Measurements from ENCODE around the gene COMMD10.
"Not testable (repeated sequence)": the region's sequence is repeated elsewhere in the genome, so short reads cannot be mapped to it uniquely, and the experiment has no call there.

The COMMD10 gene

GRCh38 chr5:116097301-116097700 is 12.5 kb downstream of the COMMD10 start:
- no peak overlapping the region for H3K27ac ChIP-seq (ENCODE audit: low read depth, low read length)
- no peak overlapping the region for H3K4me3 ChIP-seq (ENCODE audit: low read depth, low read length)
- H3K4me1 ChIP-seq (ENCODE audit: control insufficient read depth, insufficient read depth, low read length), result no peaks in the 10 kb centered on the region
- no peaks in the 10 kb centered on the region for H3K27me3 ChIP-seq (ENCODE audit: control insufficient read depth, insufficient read depth, low read length)
- no peak overlapping the region for H3K9ac ChIP-seq (ENCODE audit: low read length)
- no peaks in the 10 kb centered on the region for H3K9me3 ChIP-seq (ENCODE audit: control insufficient read depth, insufficient read depth, low read depth, low read length)
- H3K36me3 ChIP-seq (ENCODE audit: control insufficient read depth, insufficient read depth, low read length), result peaks cover 40% of the 10 kb centered on the region

DNA sequence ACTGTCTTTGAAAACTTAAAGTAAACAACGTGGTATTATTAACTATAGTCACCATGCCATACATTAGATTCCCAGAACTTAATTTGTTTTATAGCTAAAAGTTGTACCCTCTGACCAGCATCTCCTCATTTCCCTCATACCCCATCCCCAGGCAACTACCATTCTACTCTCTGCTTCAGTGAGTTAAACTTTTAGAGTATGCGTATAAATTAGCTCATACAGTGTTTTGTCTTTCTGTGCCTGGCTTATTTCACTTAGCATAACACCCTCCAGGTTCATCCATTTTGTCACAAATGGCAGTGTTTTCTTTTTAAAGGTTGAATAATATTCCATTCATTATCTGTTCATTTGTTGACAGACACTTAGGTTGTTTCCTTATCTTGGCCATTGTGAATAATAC is 14.2 kb downstream of the COMMD10 start:
- Histone ChIP-seq H3K9me3 (ENCODE audit: control insufficient read depth, insufficient read depth, low read depth, low read length) (no peaks in the 10 kb centered on the region), H3K4me1 (ENCODE audit: control insufficient read depth, insufficient read depth, low read length) (no peaks in the 10 kb centered on the region), H3K27ac (ENCODE audit: low read depth, low read length) (no peak overlapping the region), H3K27me3 (ENCODE audit: control insufficient read depth, insufficient read depth, low read length) (no peaks in the 10 kb centered on the region), H3K4me3 (ENCODE audit: low read depth, low read length) (no peak overlapping the region), H3K36me3 (ENCODE audit: control insufficient read depth, insufficient read depth, low read length) (peaks cover 23% of the 10 kb centered on the region), H3K9ac (ENCODE audit: low read length) (no peak overlapping the region)

GRCh38 chr5:116104941-116105340 is 20.1 kb downstream of the COMMD10 start:
- not testable (repeated sequence) for H3K4me3 ChIP-seq (ENCODE audit: low read depth, low read length); H3K9ac ChIP-seq (ENCODE audit: low read length); H3K27ac ChIP-seq (ENCODE audit: low read depth, low read length); H3K4me1 ChIP-seq (ENCODE audit: control insufficient read depth, insufficient read depth, low read length); H3K36me3 ChIP-seq (ENCODE audit: control insufficient read depth, insufficient read depth, low read length); H3K9me3 ChIP-seq (ENCODE audit: control insufficient read depth, insufficient read depth, low read depth, low read length); H3K27me3 ChIP-seq (ENCODE audit: control insufficient read depth, insufficient read depth, low read length)

GRCh38 chr5:116115163-116115562 is 30.3 kb downstream of the COMMD10 start:
- Histone ChIP-seq H3K27me3 (ENCODE audit: control insufficient read depth, insufficient read depth, low read length) (no peaks in the 10 kb centered on the region), H3K9ac (ENCODE audit: low read length) (no peak overlapping the region), H3K9me3 (ENCODE audit: control insufficient read depth, insufficient read depth, low read depth, low read length) (peaks cover 5% of the 10 kb centered on the region; the same call in 1 of the 2 replicates), H3K36me3 (ENCODE audit: control insufficient read depth, insufficient read depth, low read length) (0 out of 2 replicates have a peak, but pooled peaks cover 4% of the 10 kb centered on the region), H3K4me1 (ENCODE audit: control insufficient read depth, insufficient read depth, low read length) (peaks cover 4% of the 10 kb centered on the region; the same call in 1 of the 2 replicates), H3K4me3 (ENCODE audit: low read depth, low read length) (no peak overlapping the region), H3K27ac (ENCODE audit: low read depth, low read length) (no peak overlapping the region)

DNA sequence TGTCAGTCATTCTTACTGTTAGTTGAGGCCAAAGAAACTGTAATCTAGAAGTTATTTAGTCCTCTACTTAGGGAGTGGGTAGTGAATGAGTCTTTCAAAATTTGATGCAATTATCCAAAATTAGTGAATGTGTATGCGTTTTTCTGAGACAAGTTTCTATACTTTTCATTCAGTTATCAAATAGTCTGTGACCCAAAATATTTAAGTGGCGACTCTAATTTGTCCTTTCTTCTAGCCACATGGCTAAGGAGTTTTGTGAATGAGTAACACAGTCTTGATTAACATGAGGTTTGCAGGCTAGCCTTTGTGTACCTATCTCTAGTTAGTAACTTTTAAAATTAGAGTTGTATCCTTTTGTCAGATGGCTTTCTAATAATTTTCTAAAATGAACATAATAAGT is 45.6 kb downstream of the COMMD10 start:
- Histone ChIP-seq H3K36me3 (ENCODE audit: control insufficient read depth, insufficient read depth, low read length) (no peaks in the 10 kb centered on the region), H3K27ac (ENCODE audit: low read depth, low read length) (no peak overlapping the region), H3K27me3 (ENCODE audit: control insufficient read depth, insufficient read depth, low read length) (no peaks in the 10 kb centered on the region), H3K4me3 (ENCODE audit: low read depth, low read length) (no peak overlapping the region), H3K9me3 (ENCODE audit: control insufficient read depth, insufficient read depth, low read depth, low read length) (no peaks in the 10 kb centered on the region), H3K4me1 (ENCODE audit: control insufficient read depth, insufficient read depth, low read length) (no peaks in the 10 kb centered on the region), H3K9ac (ENCODE audit: low read length) (no peak overlapping the region)

DNA sequence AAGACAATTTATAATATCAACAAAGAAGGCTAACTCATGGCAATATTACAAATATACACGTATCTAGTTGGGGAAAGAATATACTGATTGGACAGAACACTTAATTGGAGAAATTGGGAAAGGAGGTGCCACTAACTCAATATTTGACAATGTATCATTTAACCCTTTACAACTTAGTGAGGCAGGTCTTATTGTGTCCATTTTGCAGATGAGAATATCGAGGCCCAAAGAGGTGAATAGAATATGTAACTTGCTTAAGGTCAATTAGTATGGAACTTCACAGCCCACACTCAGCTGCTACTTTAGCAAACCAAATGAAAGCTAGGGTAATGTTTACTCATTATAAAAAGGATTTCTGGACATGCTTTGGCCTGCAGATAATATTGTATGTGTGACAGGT is 46.2 kb downstream of the COMMD10 start:
- Histone ChIP-seq H3K27me3 (ENCODE audit: control insufficient read depth, insufficient read depth, low read length) (no peaks in the 10 kb centered on the region), H3K9ac (ENCODE audit: low read length) (no peak overlapping the region), H3K27ac (ENCODE audit: low read depth, low read length) (no peak overlapping the region), H3K36me3 (ENCODE audit: control insufficient read depth, insufficient read depth, low read length) (no peaks in the 10 kb centered on the region), H3K4me3 (ENCODE audit: low read depth, low read length) (no peak overlapping the region), H3K4me1 (ENCODE audit: control insufficient read depth, insufficient read depth, low read length) (no peaks in the 10 kb centered on the region), H3K9me3 (ENCODE audit: control insufficient read depth, insufficient read depth, low read depth, low read length) (no peaks in the 10 kb centered on the region)

DNA sequence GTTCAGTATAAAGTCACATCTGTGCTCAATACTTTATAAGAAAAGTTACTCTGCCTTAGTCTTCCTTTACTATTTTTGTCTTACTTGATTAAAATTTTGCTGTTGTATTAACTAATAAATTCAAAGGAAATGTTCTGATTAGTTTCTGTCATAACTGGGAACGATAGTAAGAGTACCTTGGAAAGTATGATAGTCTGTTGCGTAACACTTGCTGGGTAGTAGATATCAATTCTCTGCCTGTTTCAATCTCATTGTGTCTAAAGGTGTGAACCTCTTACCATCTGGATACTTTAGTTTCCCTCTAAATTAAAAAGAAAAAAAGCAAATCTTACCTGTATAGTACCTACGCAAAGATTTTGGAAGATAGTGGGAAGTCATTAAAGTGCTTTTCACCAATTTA is 48.5 kb downstream of the COMMD10 start:
- H3K27me3 ChIP-seq (ENCODE audit: control insufficient read depth, insufficient read depth, low read length), result no peaks in the 10 kb centered on the region
- no peak overlapping the region for H3K4me3 ChIP-seq (ENCODE audit: low read depth, low read length)
- no peak overlapping the region for H3K27ac ChIP-seq (ENCODE audit: low read depth, low read length)

GRCh38 chr5:116135344-116135743 is 50.5 kb downstream of the COMMD10 start:
- Histone ChIP-seq H3K27ac (ENCODE audit: low read depth, low read length) (no peak overlapping the region), H3K4me3 (ENCODE audit: low read depth, low read length) (no peak overlapping the region), H3K27me3 (ENCODE audit: control insufficient read depth, insufficient read depth, low read length) (no peaks in the 10 kb centered on the region), H3K9me3 (ENCODE audit: control insufficient read depth, insufficient read depth, low read depth, low read length) (no peaks in the 10 kb centered on the region), H3K9ac (ENCODE audit: low read length) (no peak overlapping the region), H3K4me1 (ENCODE audit: control insufficient read depth, insufficient read depth, low read length) (no peaks in the 10 kb centered on the region), H3K36me3 (ENCODE audit: control insufficient read depth, insufficient read depth, low read length) (no peaks in the 10 kb centered on the region)

More for the DNA sequence above, 48.5 kb downstream of the COMMD10 start:
- H3K4me1 ChIP-seq (ENCODE audit: control insufficient read depth, insufficient read depth, low read length), result no peaks in the 10 kb centered on the region
- H3K9me3 ChIP-seq (ENCODE audit: control insufficient read depth, insufficient read depth, low read depth, low read length), result no peaks in the 10 kb centered on the region
- no peaks in the 10 kb centered on the region for H3K36me3 ChIP-seq (ENCODE audit: control insufficient read depth, insufficient read depth, low read length)
- H3K9ac ChIP-seq (ENCODE audit: low read length), result no peak overlapping the region

DNA sequence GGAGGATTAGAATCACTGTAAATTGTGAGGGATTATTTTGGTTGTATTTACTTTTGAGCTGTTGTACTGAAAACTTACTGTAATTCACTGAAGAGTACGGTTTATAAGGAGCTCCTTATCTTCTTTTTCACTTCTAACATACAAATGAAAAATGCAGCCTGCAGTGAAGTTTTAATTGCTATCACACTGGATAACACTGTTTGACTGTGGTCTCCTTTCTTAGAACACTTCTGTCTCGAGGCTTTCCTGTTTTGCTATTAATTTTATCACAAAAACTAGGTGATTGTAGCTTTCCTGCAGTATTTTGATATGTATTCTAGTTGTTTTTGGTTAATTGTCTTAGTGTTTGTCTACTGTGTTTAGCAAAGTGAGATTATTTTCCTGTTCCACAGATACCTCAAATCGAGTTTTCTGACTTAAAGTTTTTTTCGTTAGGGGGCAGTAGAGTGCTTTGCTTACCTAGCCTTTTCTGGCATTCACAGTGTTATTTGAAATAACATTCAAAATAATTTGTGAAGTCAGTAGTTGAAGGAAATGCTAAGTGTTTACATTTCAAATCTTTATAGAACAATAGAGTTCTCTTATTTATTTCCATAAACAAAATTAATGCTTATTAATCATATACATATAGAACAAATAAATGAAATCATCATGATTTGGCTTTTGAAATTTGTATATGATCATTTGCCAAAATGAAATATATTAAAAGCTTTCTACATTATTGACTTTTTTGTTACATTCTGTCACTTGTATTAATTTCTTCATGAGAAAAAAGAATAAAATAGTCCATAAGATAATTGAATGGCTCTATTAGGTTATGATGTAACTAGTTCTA is 52.9 kb downstream of the COMMD10 start:
- no peak overlapping the region for H3K27ac ChIP-seq (ENCODE audit: low read depth, low read length)
- no peaks in the 10 kb centered on the region for H3K4me1 ChIP-seq (ENCODE audit: control insufficient read depth, insufficient read depth, low read length)
- no peaks in the 10 kb centered on the region for H3K9me3 ChIP-seq (ENCODE audit: control insufficient read depth, insufficient read depth, low read depth, low read length)
- H3K27me3 ChIP-seq (ENCODE audit: control insufficient read depth, insufficient read depth, low read length), result no peaks in the 10 kb centered on the region
- H3K4me3 ChIP-seq (ENCODE audit: low read depth, low read length), result no peak overlapping the region
- no peak overlapping the region for H3K9ac ChIP-seq (ENCODE audit: low read length)
- H3K36me3 ChIP-seq (ENCODE audit: control insufficient read depth, insufficient read depth, low read length), result no peaks in the 10 kb centered on the region

GRCh38 chr5:116142495-116142894 is 57.7 kb downstream of the COMMD10 start:
- Histone ChIP-seq H3K9ac (ENCODE audit: low read length) (no peak overlapping the region), H3K4me3 (ENCODE audit: low read depth, low read length) (no peak overlapping the region), H3K4me1 (ENCODE audit: control insufficient read depth, insufficient read depth, low read length) (no peaks in the 10 kb centered on the region; the same call in 1 of the 2 replicates), H3K36me3 (ENCODE audit: control insufficient read depth, insufficient read depth, low read length) (no peaks in the 10 kb centered on the region), H3K9me3 (ENCODE audit: control insufficient read depth, insufficient read depth, low read depth, low read length) (no peaks in the 10 kb centered on the region), H3K27ac (ENCODE audit: low read depth, low read length) (no peak overlapping the region), H3K27me3 (ENCODE audit: control insufficient read depth, insufficient read depth, low read length) (no peaks in the 10 kb centered on the region)

DNA sequence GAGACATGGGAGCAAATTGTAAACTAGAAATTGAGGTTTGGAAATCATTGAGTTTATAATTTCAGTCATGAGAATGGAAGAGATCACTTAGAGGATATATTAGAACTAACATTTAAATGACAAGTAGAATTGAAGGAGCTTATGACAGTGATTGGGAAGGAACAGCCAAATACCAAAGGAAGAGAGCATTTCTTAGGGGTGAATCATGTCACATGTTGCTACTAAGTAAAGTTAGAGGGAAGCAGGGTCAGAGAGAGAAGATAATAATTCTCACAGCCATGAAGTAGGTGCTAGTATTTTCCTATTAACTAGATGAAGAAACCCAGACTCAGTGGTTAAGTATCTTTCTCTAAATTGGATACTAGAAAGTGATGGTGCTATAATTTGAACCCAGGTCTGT is 59.3 kb downstream of the COMMD10 start:
- no peak overlapping the region for H3K27ac ChIP-seq (ENCODE audit: low read depth, low read length)
- H3K4me1 ChIP-seq (ENCODE audit: control insufficient read depth, insufficient read depth, low read length), result no peaks in the 10 kb centered on the region; the same call in 1 of the 2 replicates
- H3K36me3 ChIP-seq (ENCODE audit: control insufficient read depth, insufficient read depth, low read length), result no peaks in the 10 kb centered on the region
- H3K9me3 ChIP-seq (ENCODE audit: control insufficient read depth, insufficient read depth, low read depth, low read length), result no peaks in the 10 kb centered on the region
- no peak overlapping the region for H3K9ac ChIP-seq (ENCODE audit: low read length)
- no peaks in the 10 kb centered on the region for H3K27me3 ChIP-seq (ENCODE audit: control insufficient read depth, insufficient read depth, low read length)
- H3K4me3 ChIP-seq (ENCODE audit: low read depth, low read length), result no peak overlapping the region
